ENCODE results near the gene CA12.
"Not testable (repeated sequence)": the region's sequence is repeated elsewhere in the genome, so short reads cannot be mapped to it uniquely, and the experiment has no call there.

The CA12 gene

GRCh38 chr15:63381301-63382204 lies at the start of gene CA12:
CA12 (minus strand) TSS chr15:63381846; CDS start chr15:63381720, 126 bp downstream.
- DNase-seq, result no peak

DNA sequence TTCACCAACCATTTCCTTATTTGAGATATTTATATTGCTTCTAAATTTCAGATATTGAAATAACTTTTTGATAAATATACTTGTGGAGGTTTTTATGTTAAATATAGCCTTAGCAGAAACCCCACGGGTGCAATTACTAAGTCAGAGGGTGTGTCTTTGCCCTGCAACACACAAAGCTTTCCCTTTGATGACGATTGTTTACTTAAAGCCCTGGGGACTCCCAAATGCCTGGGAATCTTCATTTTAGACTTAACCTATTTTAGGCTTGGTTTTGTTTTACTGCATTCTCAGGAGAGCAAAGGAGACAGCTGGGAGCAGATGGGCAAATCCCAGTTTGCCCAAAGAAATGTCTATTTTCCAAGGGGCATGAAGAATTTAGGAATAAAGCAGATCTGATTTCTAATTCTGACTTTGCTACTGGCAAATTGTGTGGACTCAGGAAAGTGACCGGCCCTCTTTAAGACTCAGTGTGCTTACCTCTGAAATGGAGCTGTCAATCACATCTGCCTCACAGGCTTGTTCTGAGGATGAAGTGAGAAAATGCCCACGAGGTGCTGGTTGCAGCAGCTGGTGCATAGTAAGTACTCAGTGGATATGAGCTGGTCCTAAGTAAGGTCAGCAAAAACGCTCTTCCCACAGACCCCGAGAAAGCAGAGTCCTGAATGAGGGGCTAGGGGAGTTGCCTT lies 49.3 kb upstream of the CA12 start:
- DNase-seq, result no peak

DNA sequence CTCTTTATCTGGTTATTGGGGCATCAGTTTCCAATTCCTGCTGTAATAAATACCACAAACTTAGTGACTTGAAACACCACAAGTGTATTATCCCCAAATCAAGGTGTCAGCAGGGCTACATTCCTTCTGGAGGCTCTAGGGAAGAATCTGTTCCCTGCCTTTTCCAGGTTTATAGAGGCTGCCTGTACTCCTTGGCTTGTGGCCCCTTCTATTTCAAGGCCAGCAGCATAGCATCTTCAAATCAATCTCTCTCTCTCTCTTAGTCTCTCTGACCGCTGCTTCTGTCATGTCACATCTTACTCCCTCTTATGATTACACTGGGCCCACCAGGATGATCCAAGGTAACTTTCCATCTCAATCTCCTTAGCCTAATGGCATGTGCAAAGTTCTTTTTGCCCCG lies 44.9 kb upstream of the CA12 start:
- no peak for DNase-seq

DNA sequence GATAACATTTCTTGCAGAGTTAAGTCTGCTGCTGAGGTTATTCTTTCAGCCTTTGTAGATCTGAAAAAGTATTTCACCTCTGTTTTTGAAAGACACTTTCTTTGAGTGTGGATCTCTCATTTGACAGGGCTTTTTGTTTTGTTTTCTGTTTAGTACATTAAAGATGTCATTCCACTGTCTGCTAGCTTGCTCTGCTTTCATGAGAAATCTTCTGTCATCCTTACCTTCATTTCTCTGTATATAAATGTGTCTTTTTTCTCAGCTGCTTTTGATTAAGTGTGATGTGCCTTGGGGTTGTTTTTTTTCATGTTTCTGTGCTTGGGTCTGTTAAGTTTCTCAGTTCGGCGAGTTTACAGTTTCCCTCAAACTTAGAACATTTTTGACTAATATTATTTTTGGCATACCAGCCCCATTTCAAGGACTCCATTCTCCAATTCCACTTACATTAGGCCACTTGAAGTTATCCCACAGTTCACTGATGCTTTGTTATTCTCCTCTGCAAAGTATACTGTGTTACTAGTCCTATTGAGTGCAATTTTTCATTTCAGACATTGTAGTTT lies 43.9 kb upstream of the CA12 start:
- DNase-seq, result no peak

DNA sequence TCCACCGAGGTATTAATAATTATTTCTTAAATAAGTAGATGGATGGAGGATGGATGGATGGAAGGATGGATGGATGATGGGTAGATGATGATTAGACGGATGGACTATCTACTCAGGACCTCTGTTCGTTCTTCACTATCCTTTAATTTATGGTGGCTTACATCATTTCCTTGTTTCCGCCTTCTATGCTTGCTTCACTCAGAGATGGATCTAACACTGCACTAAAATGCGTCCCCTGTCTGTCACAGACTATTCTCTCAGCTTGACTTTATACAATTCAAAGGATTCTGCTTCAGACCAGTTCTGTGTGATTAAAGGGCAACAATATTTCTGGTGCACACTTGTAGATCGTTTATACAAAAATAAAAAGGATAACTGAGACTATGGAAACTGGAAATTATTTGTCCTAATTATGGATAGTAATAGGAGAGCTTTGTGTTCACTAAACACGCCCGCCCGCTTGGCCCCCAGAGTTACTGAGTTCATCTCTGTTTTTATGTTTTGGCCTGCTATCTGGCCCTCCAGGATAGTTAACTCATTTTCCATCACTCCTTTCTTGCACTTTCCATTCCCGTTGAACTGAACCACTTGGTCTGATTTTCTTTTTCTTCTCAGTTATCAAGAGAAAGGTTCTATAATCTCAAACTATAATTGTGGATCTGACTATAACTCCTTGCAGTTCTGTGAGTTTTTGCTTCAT lies 41.4 kb upstream of the CA12 start:
- no peak for DNase-seq

- no peak for DNase-seq
Measured at GRCh38 chr15:63421433-63421832, 39.8 kb upstream of the CA12 start.

GRCh38 chr15:63420333-63420747 lies 38.7 kb upstream of the CA12 start:
- no peak for DNase-seq

- no peak for DNase-seq
Measured at GRCh38 chr15:63418811-63419210, 37.2 kb upstream of the CA12 start.

DNA sequence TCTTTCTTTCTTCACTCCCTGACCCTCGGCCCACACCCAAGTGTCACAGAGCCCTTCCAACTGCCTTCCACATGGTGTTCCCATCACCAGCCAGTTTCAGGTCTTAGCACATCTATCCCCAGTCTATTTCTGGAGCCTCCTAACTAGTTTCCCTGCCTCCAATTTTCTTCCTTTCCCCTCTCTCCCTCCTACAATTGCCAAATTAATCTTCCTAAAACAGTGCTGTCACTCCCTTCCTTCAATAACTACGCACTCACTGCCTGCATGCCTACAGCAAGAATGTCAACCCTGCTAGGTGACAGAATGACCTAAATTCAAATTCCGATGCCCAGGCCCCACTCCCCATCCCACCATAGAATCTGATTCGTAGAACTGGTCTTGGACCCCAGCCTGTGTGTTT lies 36.1 kb upstream of the CA12 start:
- no peak for DNase-seq

DNA sequence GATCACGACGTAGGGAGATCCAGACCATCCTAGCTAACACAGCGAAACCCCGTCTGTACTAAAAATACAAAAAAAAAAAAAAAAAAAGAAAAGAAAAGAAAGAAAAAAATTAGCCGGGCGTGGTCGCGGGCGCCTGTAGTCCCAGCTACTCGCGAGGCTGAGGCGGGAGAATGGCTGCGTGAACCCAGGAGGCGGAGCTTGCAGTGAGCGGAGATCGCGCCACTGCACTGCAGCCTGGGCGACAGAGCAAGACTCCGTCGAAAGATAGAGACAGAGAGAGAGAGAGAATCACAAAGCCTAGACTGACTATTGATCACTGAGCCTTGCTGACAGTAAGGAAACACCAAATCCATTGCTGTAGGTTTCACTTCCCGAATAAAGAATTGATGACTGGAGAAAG lies 35.6 kb upstream of the CA12 start:
- DNase-seq, result not testable (repeated sequence)

- no peak for DNase-seq
Measured at GRCh38 chr15:63414474-63415120, 33.0 kb upstream of the CA12 start.

- DNase-seq, result no peak
Measured at GRCh38 chr15:63412551-63412950, 30.9 kb upstream of the CA12 start.

DNA sequence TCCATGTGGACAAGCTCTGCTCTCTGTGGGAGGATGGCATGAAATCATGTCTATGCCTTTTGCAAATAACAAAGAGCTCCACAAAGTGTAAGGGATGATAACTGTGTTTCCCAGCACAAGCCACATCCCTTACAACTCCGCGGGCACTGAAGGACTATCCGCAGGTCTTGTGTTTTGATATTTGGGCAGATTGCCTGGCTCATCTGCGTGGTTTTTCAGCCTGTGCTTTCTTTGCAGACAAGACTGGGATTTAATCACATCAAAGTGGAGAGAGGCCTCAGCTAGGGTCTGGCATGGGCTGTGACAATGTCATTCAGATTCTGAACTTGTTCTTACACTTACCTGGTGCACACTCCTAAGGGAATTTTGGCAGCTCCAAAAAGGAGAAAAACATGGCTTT lies 30.2 kb upstream of the CA12 start:
- no peak for DNase-seq

DNA sequence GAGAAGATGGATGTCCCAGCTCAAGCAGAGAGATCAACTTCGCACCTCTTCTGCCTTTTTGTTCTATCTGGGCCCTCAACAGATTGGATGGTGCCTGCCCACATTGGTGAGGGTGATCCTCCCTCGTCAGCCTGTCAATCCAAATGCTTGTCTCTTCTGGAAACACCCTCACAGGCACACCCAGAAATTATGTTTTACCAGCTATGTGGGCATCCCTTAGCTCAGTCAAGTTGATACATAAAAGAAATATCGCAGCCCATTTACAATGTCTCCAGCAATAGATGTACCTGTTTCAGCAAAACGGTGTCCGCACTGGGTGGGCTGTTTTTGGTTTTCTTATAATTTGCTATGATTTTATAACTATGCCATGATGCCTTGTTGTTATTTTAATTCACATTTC lies 27.5 kb upstream of the CA12 start:
- DNase-seq, result no peak

DNA sequence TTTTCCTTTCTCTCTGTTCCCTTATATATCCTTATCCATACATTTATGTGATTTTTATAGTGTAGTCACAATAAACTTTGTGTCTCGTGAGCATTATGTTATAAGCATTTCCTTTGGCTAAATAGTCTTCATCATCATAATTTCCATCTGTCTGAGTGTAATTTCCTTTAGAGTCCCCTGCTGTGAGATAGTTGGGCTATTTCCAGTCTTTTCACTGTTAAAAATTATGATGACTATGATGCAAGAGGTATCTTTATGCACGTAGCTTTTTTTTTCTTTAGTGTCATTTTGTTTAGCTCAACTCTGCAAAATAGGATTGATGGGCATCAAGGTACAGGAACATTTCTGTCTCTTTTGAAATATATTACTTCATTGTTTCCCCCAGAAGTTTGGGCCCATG lies 26.9 kb upstream of the CA12 start:
- DNase-seq, result no peak

DNA sequence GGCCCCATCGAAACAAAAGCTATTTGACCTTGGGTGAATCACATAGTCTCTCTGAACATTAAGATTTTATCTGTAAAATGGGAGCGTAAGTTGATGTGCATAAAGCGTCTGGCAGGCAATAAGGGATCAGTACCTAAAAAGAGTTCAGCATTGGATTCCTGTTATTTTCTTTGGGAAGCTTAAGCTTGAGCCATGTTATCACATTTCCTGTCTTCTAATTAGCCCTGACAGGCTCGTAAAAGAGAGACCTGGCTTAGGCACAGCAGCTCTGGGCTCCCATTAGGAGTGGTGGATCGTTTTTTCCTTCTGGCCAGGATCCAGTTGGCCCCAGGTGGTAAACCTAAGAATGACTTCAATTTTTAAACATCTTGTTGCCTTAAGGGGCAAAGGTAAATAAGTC lies 26.0 kb upstream of the CA12 start:
- no peak for DNase-seq

GRCh38 chr15:63405683-63406390 lies 24.2 kb upstream of the CA12 start:
- DNase-seq, result peak in 1 of 2 donors; percentile 9

GRCh38 chr15:63405159-63405558 lies 23.5 kb upstream of the CA12 start:
- no peak for DNase-seq

- DNase-seq, result no peak
Measured at GRCh38 chr15:63403254-63403945, 21.8 kb upstream of the CA12 start.

GRCh38 chr15:63402498-63403253 lies 21.0 kb upstream of the CA12 start:
- peak in 1 of 2 donors; percentile 61 for DNase-seq
